GM19035 (cell line): ENCODE results near the gene WNT8B.
A peak's percentile ranks its signal among the peaks of the same experiment; 100 is the strongest.

Source experiments
- ATAC-seq: cut with Tn5 transposase; IDR thresholded peaks from one replicate; pipeline ENCODE4 v1.9.1; 2021; ENCODE audit not compliant: unreplicated experiment

Gene WNT8B

DNA sequence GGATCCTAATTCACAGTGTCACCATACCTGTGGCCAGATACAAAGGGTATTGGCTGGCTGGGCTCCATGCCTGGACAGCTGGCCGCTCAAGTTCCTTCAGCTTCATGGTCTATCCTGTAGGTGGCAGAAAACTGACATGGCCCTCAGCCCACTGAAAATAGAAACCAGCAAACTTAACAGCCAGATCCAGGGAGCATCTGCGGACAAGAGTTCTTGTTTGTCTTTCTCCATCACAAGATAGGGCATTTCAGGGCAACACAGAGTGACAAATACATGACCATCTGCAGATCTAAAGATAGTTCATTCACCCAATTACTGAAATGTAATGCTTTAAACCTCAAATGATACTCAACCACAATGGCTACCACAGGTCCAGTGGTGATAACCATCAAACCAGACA lies 54.0 kb downstream of the WNT8B start:
- ATAC-seq: no peak

DNA sequence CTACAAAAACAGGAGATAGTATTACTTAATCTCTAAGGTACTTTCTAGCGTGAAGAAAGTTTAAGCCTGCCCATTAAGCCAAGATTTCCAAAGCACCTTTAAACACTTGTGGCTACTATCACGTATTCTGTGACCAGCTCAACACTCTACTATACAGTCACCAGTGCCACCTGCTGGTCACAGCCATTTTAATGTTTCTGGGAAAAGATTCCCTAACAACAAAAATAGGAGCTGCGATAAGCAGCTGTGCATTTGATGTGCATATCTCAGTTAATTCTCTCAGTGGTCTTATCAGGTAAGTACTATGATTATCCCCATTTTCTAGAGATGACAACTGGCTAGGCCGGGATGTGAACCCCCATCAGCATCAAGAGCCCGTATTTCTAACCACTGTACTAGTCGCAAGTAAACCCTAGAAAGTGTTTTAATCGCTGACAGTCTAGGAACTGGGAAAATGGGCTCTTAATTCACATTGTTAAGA lies 56.0 kb downstream of the WNT8B start:
- no peak for ATAC-seq

DNA sequence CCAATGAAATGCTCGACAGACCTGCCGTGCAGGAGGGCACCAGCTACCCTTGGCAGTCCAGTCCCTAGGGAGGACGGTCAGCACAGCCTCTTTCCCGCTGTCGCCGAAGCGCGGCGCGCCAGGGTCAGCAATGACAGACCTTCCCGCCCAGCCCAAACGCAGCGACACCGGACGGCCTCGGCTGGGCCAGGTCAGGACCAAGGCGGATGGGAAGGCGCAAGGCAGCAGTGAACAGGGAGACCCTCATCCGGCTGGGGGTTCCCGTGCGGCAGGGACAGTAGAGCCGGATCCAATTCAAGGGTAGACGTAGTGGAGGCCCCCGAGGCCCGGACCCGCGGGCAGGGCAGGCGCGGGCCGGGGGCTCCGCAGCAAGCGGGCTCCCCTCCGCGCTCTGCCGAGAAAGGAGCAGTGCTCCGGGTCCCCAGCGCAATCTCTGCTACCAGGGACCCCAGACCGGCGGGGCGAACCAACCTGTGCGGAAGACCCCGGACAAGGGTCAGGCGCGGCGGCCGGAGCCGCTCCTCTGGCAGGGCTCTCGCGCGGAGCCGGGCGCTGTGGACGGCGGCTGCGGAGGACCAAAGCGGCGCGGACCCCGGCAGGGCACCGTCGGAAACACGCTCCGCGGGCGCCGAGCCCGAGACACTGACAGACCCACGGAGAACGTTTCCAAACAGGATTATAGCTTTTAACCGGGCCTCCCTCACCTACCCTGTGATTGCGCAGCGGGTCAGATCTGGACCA lies 56.7 kb downstream of the WNT8B start, which contains the start of gene SEC31B:
SEC31B (minus strand) TSS at position 551 of the 741 bp plus-strand sequence. CDS start 2,909 bp downstream, outside the sequence.
- no peak for ATAC-seq

DNA sequence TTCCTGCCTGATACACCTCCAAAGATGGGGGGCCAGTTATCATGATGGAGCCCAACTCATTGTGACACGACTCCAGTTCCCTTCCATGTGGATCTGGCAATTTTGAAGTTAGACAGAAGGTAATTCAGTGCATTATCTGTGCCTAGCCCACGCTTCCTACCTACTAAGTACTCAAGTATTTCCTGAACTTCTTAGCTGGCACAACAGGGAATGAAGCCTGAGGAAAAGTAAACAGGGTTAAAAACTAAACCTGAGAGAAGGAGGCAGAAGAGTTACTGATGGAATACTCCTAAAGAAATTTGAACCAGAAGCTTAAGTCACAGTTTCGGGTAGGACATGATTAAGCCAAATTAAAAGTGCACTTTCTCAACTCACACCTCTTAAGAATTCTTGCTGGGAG lies 58.0 kb downstream of the WNT8B start:
- ATAC-seq: no peak

DNA sequence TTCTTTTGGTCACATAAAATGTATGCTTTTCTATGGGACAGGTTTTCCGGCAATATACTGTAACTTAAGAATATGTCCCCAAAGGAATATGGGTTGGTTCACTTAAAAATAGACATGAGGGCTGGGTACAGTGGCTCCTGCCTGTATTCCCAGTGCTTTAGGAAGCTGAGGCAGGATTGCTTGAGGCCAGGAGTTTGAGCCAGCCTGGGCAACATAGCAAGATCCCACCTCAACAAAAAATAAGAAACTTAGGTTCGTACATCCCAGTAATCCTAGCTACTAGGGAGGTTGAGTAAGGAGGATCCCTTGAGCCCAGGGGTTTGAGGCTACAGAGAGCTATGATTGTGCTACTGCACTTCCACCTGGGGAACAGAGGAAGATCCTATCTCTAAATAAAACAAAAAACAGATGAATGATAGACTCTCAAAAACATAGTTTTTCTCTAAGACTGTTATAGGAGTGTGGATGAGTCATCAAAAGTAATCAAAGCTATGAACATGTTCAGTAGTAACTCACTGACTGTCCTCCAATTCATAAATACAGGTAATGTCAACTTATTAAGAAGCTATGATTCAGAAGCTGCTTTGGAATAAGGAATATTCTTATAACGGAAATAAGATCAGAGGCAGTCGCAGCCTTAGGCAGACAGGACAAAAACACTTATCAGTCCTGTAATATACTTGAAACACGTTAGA lies 59.4 kb downstream of the WNT8B start:
- no peak for ATAC-seq

DNA sequence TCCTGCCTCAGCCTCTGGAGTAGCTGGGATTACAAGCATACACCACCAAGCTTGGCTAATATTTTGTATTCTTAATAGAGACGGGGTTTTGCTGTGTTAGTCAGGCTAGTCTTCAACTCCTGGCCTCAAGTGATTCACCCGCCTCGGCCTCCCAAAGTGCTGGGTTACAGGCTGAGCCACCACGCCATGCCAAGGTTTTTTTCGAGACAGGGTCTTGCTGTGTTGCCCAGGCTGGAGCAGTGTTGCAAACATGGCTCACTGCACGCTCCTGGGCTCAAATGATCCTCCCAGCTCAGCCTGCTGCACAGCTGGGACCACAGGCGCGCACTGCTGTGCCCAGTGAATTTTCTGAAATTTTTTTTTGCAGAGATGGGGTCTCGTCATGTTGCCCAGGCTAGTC lies 60.1 kb downstream of the WNT8B start:
- no peak for ATAC-seq

DNA sequence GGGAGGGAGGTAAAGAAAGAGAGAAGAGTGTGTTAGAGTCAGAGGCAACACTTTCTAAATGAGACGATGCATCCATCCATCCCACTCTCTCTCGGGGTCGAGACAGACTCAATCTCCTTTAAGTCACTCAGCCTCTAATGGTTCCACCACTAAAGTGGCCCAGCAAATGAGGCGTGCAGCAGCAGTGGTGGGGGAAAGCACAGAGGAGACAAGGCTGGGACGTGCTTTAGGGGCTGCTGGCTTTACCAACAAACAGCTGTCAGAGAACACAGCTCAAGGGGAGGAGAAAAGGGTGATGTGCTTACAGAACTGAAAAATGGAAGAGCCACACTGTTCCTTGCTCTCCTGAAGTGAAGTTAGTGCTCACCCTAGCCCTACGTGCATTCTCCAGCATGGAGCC lies 61.4 kb downstream of the WNT8B start:
- no peak for ATAC-seq

DNA sequence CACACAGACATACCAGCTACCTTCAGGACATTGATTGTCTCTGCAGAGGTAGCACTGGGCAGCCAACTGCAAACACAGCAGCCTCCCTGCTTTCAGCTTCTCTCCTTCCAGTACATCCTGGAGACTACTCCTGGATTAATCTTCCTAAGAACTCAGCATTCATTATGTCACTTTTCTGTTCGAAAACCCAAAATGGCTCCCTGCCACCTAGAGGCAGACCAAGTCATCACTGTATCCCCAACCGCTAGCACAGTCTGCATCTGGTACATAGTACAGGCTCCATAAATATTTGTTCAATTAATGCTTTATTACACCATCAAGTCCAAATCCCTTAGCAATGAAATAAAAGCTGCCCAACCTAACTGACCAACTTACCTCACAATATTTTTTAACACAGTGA lies 61.8 kb downstream of the WNT8B start:
- no peak for ATAC-seq

DNA sequence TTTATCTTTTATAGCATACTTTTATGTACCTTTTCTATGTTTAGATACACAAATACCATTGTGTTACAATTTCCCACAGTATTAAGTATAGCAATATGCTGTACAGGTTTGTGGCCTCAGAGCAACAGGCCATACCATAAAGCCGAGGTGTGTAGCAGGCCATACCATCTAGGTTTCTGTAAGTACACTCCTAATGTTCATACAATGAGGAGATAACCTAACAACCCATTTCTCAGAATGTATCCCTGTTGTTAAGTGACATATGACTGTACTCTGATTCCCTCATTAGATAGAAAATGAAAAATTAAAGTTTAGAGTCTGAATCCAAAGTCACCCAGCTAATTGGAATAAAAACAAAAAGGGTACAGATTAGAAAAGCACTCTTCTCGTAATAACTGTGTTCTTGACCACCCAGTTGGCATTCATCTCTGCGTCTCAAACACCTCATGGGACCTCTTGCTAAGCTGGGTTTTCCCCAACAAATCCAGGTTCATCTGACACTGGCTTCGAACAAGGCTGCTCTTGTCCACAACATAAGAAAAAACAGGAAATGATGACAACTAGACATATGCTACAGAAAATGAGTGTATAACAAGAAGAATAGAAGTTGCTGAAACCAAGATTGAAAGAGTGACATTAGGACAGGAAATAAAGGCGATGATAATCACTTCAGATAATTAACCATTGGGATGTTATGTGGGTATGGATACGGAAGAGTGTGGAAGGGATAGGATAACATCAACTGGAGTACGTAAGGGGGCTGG lies 65.5 kb downstream of the WNT8B start:
- ATAC-seq: no peak

DNA sequence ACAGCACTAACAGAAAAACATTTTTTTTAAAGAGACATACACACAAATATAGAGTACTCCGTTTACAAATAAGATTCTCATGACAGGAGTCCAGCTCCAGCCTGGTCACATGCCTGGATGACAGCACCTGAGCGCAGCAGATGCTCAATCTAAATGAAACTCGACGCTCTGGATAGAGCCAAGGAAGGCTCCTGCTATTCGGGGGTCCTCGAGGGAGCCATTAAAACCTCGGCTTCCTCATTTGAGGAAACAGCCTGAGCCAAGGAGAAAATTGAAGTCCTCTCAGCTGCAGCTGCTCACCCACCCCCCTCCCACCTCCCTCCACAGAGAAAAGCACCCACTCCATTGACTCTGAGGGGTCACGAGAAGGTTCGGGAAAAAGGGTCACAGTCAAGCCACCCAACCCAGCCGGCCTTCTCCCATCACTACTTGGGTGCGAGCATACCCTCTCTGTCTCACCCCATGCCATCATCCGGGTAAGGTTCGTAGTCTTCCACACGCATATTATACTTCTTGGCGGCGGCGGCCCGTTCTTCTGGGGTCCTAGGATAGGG lies 66.2 kb downstream of the WNT8B start:
- no peak for ATAC-seq

DNA sequence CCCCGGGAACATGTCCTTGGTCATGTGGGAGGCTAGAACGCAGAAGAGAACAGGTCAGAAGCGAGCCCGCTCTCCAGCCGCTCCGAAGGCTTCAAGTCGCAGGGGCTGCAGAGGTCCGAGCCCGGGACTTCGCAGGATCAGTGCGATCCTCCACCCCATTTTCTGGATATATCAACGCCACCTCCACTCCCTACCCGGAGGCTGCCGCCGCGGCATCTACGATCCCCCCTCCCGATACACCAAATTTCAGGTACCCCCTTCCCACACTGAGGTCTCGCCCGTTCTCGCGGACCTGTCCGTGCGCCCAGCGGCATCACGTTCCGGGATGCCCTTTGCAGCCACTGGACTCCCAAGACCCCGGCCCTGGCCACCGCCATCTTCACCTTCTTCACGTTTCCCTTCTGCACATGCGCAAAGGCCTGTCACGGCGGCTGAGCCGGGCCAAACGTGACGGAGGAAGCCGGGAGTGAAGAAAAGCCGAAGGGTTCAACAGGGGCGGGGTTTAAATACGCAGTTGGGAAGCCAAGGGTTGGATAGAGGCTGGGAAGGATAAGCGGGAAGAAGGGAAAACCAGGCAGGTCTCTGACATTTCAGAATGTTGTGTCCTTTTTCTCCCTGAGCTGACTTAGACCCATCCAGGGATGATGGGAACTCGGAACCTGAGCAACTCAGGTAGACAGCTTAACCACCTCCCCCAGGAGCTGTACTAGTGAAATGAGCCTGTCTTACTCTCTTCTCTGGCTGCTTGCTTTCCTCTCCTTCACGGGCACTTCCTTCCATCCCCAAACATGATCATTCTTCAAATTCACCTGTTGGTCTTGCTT lies 66.9 kb downstream of the WNT8B start, which contains the start of gene NDUFB8:
NDUFB8 (minus strand) TSS at position 397 of the 824 bp plus-strand sequence; CDS start at position 377, 20 bp downstream.
- peak; percentile 74 for ATAC-seq

DNA sequence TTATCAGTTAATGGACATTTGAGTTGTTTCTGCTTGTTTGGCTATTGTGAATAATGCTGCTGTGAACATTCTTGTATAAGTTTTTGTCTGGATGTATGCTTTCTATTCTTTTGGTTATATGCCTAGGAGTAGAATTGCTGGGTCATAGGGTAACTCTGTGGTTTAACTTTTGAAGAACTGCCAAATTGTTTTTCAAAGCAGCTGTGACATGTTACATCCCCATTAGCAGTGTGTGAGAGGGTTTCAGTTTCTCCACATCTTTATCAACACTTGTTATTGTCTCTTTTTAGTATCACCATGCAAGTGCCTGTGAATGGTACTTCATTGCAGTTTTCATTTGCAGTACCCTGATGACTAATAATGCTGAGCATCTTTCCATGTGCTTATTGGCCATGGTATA lies 69.0 kb downstream of the WNT8B start:
- ATAC-seq: no peak
